ENCODE measurements around the gene SNX24. TPM values are rescaled to one million over a fixed set of nuclear protein-coding genes. Genes with fewer than 3 reads are reported as not detected.
A peak's percentile ranks its signal among the peaks of the same experiment; 100 is the strongest.
"Not testable (repeated sequence)": the region's sequence is repeated elsewhere in the genome, so short reads cannot be mapped to it uniquely, and the experiment has no call there.

SNX24 gene
- total RNA-seq, 2 donors from 2014 or later = 20.8 to 21.7 TPM

DNA sequence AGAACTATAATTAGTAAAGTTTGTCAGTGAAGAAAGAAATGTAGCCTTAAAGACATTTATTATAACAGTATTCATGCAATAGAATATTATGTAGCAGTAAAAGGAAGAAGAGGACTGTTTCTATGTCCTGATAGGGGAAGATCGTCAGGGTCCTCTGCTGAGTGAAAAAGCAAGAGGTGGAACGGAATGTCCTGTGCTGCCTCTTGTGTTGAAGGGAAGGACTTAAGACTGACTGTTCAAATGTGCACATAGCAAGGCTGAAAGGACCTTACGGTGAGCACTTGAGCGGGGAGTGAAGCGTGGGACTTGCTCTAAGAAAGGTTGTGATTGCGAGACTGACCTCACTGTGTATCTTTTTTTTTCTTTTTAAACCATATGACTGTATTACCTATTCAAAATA, 63.2 kb downstream of the SNX24 start:
- intact Hi-C loops (cut with DNase I, micrococcal nuclease) = no loop called here
- no peak for DNase-seq
- ATAC-seq = no peak

DNA sequence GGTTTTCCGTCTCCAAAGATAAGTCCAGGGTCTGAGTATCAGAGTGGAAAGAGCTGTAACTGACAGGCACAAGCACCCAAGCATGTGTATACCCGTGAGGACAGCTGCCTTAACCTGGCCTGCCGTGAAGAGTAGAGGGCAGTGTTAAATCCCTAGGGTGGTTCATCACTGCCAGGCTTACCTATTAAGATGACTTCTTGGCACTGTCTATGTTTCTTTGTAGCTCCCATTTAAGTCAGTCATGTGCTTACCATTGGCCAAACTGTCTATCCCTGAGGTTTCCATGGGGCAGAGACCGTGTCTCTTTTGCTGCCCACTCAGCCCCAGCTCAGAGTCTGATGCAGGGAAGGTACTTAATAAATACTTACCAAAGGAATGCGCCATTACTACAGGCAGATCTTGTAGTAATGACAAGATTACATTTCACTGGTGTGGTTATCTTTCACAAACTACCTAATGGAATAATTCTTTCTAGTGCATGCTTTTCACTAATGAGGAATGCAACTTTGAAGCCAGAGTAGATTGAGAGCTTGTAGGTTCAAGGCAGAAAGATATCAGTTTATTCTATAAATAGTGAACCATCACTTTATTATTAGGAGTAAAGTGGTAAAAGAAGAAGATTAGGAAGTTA, 64.2 kb downstream of the SNX24 start:
- no peak for DNase-seq
- no peak for ATAC-seq
- intact Hi-C loops (cut with DNase I, micrococcal nuclease) = no loop called here

DNA sequence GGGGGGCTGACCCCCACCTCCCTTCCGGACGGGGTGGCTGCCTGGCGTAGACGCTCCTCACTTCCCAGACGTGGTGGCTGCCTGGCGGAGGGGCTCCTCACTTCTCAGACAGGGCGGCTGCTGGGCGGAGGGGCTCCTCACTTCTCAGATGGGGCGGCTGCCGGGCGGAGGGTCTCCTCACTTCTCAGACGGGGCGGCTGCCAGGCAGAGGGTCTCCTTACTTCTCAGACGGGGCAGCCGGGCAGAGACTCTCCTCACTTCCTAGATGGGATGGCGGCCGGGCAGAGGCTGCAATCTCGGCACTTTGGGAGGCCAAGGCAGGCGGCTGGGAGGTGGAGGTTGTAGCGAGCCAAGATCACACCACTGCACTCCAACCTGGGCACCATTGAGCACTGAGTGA, 68.0 kb downstream of the SNX24 start:
- intact Hi-C loops (cut with DNase I, micrococcal nuclease); DNase-seq; ATAC-seq: not testable (repeated sequence)

GRCh38 chr5:122915717-122916461, 70.5 kb downstream of the SNX24 start:
- intact Hi-C loops (cut with DNase I, micrococcal nuclease) = no loop called here
- DNase-seq = no peak
- ATAC-seq = no peak

GRCh38 chr5:122916490-122916889, 71.1 kb downstream of the SNX24 start:
- intact Hi-C loops (cut with DNase I, micrococcal nuclease) = no loop called here
- ATAC-seq (no peak), DNase-seq (no peak)

DNA sequence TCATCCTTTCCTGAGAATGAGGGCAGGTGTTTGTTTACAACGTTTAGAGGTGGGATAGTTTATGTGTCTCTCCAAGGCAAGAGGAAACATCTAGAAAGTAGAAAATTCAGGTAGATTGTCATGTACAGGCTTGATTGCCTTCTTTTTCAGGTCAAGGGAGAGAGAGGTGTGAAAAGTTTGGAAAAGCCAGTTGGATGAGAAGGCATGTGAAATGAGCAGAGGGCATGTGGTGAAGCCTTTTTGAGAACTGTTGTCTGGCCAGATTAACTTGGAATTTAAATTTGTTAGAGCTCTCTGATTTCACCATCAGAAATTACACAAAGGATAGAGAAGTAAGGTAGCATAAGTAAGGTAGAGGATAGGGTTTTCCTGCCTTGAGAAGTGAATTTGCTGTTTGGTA, 74.6 kb downstream of the SNX24 start:
- intact Hi-C loops (cut with DNase I, micrococcal nuclease) = no loop called here
- DNase-seq (no peak), ATAC-seq (no peak)

DNA sequence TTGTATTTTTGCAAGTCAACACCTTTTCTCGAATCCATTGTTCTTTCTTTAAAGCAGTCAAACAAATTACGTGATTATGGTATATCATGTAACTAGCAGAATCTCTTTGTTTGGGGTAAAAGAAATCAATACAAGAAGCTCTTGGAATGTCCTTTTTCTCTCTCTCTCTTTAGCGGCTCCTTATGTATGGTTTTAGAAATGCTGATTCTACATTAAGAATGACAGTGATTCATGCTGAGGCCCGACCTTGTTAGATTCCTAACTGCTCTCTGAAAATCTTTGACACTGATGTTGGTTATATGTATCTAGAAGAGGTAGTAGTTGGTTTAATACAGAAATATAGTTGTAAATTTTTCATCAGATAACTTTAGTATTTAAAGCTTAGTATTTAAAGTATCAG, 76.4 kb downstream of the SNX24 start:
- no peak for DNase-seq
- intact Hi-C loops (cut with DNase I, micrococcal nuclease) = no loop called here

DNA sequence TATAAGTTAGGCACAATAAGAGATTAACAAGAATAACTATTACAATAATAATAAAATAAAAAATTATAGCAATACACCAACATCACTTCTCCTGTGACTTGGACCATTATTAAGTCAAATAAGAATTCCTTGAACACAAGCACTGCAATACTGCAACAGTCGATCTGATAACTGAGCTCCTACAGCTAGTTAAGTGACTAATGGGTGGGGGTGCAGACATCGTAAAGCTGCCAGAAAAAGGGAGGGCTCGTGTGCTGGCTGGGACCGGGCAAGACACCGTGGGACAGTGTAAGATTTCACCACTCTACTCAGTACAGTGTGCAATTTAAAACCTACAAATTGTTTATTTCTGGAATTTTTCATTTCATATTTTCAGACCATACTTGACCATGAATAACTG, 78.8 kb downstream of the SNX24 start:
- ATAC-seq (no peak), DNase-seq (no peak)
- intact Hi-C loops (cut with DNase I, micrococcal nuclease) = no loop called here

More for the DNA sequence above, 76.4 kb downstream of the SNX24 start:
- ATAC-seq = no peak

GRCh38 chr5:122924719-122925395, 79.4 kb downstream of the SNX24 start:
- intact Hi-C loops (cut with DNase I, micrococcal nuclease) = no loop called here
- DNase-seq (no peak), ATAC-seq (peak; percentile 45)

GRCh38 chr5:122929001-122929400, 83.6 kb downstream of the SNX24 start:
- intact Hi-C loops (cut with DNase I, micrococcal nuclease) = no loop called here
- ATAC-seq (no peak), DNase-seq (no peak)

- intact Hi-C loops (cut with DNase I, micrococcal nuclease) = no loop called here
- no peak for ATAC-seq
- no peak for DNase-seq
Measured at GRCh38 chr5:122929980-122930379, 84.6 kb downstream of the SNX24 start.

- DNase-seq (no peak), ATAC-seq (no peak)
- intact Hi-C loops (cut with DNase I, micrococcal nuclease) = no loop called here
Measured at GRCh38 chr5:122933956-122934355, 88.5 kb downstream of the SNX24 start.

DNA sequence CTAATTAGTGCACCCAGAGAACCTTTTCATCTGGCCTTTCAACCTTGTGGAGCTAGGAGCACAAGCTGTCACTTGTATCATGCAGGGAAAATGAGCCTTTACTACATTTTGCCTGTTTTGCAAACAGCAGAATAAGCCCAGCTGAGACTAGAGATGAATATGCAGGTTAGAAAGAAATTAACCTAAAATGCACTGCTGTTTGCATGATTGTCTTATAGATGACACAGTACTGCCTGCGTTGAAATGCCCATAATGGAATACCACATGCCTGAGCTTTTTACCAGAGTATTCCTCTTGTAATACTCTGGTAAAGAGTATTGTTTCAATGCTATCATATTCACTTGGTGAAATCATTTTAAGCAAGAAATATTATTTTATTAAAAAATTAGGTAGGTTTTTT, 90.7 kb downstream of the SNX24 start:
- DNase-seq (no peak), ATAC-seq (no peak)
- intact Hi-C loops (cut with DNase I, micrococcal nuclease) = no loop called here

GRCh38 chr5:122937914-122938313, 92.5 kb downstream of the SNX24 start:
- DNase-seq (peak in 1 of 2 donors; percentile 11), ATAC-seq (no peak)
- intact Hi-C loops (cut with DNase I, micrococcal nuclease) = no loop called here

GRCh38 chr5:122940890-122941289, 95.5 kb downstream of the SNX24 start:
- no peak for ATAC-seq
- intact Hi-C loops (cut with DNase I, micrococcal nuclease) = no loop called here

GRCh38 chr5:122941737-122942136, 96.3 kb downstream of the SNX24 start:
- DNase-seq = no peak
- ATAC-seq = no peak
- intact Hi-C loops (cut with DNase I, micrococcal nuclease) = no loop called here

More at GRCh38 chr5:122940890-122941289, 95.5 kb downstream of the SNX24 start:
- no peak for DNase-seq

DNA sequence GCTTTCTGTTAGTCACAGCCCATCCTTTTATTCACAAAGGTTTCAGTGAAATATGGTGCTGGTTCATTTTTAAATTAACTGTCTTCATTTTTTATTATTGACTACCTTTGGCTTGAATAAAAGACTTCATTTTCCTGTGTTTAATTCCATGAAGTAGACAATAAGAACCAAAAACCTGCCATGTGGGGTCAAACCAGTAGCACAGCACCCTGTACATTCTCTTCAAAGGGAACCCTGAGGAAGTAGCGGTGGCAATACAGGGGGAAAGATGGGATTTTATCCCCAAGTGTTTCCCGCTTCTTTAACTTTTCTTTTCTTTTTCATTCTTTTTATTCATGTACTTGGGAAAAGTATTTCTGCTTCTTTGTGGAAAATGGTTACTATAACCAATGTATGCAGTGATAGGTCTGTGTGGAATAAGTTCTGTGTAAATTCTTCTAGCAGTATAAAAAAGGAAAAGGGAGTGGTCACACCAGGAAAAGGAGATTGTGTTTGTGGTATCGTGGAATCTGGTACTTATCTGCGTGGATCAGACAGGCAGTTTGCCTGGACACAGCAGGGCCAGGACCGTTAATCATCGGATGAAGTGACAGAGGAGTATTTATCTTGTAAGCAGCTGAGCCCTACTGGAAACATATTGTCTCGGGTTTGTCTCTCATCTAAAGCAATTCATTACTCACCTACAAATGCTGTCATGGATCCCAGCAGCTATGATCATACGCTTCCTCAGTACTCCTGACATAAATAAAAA, 96.9 kb downstream of the SNX24 start:
- intact Hi-C loops (cut with DNase I, micrococcal nuclease) = no loop called here
- DNase-seq = no peak
- ATAC-seq = no peak

DNA sequence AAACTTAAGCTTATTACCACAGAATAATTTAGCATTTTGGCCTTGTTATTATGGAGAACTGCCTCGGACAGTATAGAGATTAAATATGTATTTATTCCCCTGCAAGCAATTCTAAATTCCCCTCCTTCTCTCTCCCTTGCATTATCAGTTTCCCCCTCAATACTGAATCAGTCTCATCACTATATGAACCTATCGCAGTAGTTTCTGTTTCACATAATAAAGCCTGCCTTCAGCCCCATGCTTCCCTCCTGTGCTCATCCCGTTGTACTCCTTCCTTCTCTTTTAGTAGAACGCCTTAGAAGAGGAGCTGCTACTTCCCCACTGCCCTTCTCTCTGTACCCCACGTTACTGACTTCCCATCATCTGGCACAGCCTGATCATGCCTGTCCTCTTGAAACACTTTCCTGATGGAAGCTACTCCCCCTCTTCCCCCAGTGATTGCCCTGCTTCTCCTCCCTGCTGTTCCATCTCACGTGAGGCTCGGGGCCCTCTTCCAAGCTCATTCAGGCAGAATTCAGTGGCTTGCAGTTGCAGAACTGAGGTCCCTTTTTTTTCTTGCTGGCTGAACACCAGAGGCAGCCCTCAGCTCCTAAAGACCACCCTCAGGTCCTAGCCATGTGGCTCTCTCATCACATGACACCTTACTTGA, 97.8 kb downstream of the SNX24 start:
- no peak for ATAC-seq
- intact Hi-C loops (cut with DNase I, micrococcal nuclease) = no loop called here
- no peak for DNase-seq

DNA sequence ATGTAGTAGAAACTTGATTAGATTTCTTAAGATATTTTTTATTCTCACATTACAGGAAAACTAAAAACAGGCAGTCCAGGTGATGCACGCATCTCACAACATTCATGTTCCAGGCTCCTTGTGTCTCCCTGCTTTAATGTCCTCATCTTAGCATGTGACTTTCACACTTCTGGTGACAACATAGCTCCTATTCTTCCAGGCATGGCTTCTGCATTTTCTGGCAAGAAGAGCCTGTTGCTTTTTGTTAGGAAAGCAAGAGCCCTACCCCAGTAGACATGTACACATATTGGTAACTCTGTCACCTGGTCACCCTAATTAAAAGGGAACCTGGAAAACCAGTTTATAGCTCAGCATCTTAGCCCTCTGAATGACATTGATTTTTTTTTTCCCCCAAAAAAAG, 98.6 kb downstream of the SNX24 start:
- ATAC-seq (no peak), DNase-seq (no peak)
- intact Hi-C loops (cut with DNase I, micrococcal nuclease) = no loop called here

All from left colon (tissue), 2 donors.